ENCODE results near the gene GNA12. TPM values are rescaled to one million over a fixed set of nuclear protein-coding genes. Genes with fewer than 3 reads are reported as not detected.

GNA12 gene
- total and polyA plus RNA-seq, 10 of the 15 experiments (the other 5 are each of a cell fraction or from before 2014, with no cell fraction given) = 1.9 to 51.8 (median 12.6) TPM

DNA sequence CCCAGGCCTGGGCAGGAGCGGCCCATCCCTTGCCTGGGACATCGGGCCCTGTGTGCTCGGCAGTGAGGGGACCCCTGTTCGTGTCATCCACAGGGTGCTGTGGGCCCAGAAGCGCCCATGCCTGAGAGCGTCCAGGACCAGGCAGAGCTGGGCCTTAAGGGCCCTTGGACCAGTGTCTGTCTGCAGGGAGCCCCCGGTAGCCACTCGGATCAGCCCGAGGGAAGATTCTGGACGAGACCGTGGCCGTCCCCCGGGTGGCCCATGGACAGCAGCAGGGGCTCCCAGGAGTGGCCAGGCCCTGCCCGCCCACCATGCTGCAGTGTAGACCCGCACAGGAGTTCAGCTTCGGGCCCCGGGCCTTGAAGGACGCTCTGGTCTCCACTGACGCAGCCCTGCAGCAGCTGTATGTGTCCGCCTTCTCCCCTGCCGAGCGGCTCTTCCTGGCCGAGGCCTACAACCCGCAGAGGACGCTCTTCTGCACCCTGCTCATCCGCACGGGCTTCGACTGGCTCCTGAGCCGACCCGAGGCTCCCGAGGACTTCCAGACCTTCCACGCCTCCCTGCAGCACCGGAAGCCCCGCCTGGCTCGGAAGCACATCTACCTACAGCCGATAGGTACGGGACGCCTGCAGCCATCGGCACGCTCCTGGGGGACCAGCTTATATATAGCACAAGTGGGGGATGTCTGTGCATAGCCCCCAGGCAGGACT is 143.8 kb downstream of the GNA12 start (continued):
- no peak for TF ChIP-seq ATF7 (IDR thresholded peaks at IDR 0.05; ENCODE audit: low read depth)
- TF ChIP-seq DPF2 (IDR thresholded peaks at IDR 0.05) = no peak
- TF ChIP-seq, protein P1, sequence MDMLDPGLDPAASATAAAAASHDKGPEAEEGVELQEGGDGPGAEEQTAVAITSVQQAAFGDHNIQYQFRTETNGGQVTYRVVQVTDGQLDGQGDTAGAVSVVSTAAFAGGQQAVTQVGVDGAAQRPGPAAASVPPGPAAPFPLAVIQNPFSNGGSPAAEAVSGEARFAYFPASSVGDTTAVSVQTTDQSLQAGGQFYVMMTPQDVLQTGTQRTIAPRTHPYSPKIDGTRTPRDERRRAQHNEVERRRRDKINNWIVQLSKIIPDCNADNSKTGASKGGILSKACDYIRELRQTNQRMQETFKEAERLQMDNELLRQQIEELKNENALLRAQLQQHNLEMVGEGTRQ (IDR thresholded peaks at IDR 0.05; ENCODE audit: borderline replicate concordance, low read depth, low read length) = no peak
- TF ChIP-seq SRF (IDR thresholded peaks at IDR 0.05; ENCODE audit: low read depth in 2 of 2, low read length in 2 of 2) = no peak
- TF ChIP-seq, protein P2, sequence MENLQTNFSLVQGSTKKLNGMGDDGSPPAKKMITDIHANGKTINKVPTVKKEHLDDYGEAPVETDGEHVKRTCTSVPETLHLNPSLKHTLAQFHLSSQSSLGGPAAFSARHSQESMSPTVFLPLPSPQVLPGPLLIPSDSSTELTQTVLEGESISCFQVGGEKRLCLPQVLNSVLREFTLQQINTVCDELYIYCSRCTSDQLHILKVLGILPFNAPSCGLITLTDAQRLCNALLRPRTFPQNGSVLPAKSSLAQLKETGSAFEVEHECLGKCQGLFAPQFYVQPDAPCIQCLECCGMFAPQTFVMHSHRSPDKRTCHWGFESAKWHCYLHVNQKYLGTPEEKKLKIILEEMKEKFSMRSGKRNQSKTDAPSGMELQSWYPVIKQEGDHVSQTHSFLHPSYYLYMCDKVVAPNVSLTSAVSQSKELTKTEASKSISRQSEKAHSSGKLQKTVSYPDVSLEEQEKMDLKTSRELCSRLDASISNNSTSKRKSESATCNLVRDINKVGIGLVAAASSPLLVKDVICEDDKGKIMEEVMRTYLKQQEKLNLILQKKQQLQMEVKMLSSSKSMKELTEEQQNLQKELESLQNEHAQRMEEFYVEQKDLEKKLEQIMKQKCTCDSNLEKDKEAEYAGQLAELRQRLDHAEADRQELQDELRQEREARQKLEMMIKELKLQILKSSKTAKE (IDR thresholded peaks at IDR 0.05; ENCODE audit: low read depth, poor library complexity, severe bottlenecking) = no peak
- no peak for TF ChIP-seq NR2C2 (IDR thresholded peaks at IDR 0.05; ENCODE audit: borderline replicate concordance, control insufficient read depth, insufficient read length, low read depth)
- TF ChIP-seq CBX5 (IDR thresholded peaks at IDR 0.05; ENCODE audit: low read depth) = no peak
- TF ChIP-seq BRCA1 (IDR thresholded peaks at IDR 0.05; ENCODE audit: low read depth, low read length) = no peak

- 0 out of 2 replicates have a peak overlapping the region, but pooled peaks have one; percentile 32 for H3K4me3 ChIP-seq
- intact Hi-C loops (cut with micrococcal nuclease; ENCODE audit: unreplicated experiment) = no loop called here
- H3K27ac ChIP-seq (ENCODE audit: control insufficient read depth, insufficient read depth) = peak overlapping the region; percentile 38; the same call in 1 of the 2 replicates
- H3K9ac ChIP-seq (ENCODE audit: control insufficient read depth, insufficient read depth, low read length) = no peak overlapping the region; the same call in 1 of the 2 replicates
- FAIRE-seq (no peak), ATAC-seq (no peak), DNase-seq (ENCODE audit: low read depth, low spot score) (no peak)
- no peak for TF ChIP-seq POLR2AphosphoS2 (IDR thresholded peaks at IDR 0.05; ENCODE audit: low read depth, low read length)
- no peak for TF ChIP-seq POLR2A (IDR thresholded peaks at IDR 0.05; ENCODE audit: low read depth, low read length)
- TF ChIP-seq, protein P3, sequence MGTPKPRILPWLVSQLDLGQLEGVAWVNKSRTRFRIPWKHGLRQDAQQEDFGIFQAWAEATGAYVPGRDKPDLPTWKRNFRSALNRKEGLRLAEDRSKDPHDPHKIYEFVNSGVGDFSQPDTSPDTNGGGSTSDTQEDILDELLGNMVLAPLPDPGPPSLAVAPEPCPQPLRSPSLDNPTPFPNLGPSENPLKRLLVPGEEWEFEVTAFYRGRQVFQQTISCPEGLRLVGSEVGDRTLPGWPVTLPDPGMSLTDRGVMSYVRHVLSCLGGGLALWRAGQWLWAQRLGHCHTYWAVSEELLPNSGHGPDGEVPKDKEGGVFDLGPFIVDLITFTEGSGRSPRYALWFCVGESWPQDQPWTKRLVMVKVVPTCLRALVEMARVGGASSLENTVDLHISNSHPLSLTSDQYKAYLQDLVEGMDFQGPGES (IDR thresholded peaks at IDR 0.05) = no peak
- TF ChIP-seq MEF2B (IDR thresholded peaks at IDR 0.05; ENCODE audit: partially characterized antibody, poor library complexity, severe bottlenecking) = peak; percentile 0
- TF ChIP-seq TARDBP (IDR thresholded peaks at IDR 0.05; ENCODE audit: borderline replicate concordance) = peak; percentile 3; the same call in 1 of the 2 replicates
- no peak for TF ChIP-seq IKZF1 (conservative IDR thresholded peaks at IDR 0.05)
- no peak for TF ChIP-seq PML (IDR thresholded peaks at IDR 0.05; ENCODE audit: low read length)
- ChIA-PET SMC1A (ENCODE audit: uncharacterized antibody, unreplicated experiment) (interaction anchor here (0.6 to 4.4 kb wide), 13 partner anchors 10 to 293 kb away, joined by 3 to 69 read pairs (median 6); partner anchors contain the start of gene AMZ1), POLR2A (interaction anchor here (0.5 to 5.9 kb wide), 10 partner anchors 10 to 245 kb away, joined by 3 to 36 read pairs (median 4); partner anchors contain the start of gene TTYH3), CTCF (interaction anchor here (0.6 to 4.4 kb wide), 17 partner anchors 10 to 295 kb away, joined by 3 to 83 read pairs (median 4); no protein-coding TSS in a partner anchor), RAD21 (ENCODE audit: unreplicated experiment) (interaction anchor here (0.9 to 5.4 kb wide), 14 partner anchors 10 to 194 kb away, joined by 3 to 70 read pairs (median 5); no protein-coding TSS in a partner anchor)
- H4K20me1 ChIP-seq (ENCODE audit: control insufficient read depth, insufficient read depth) = no peaks in the 10 kb centered on the region
- H3K36me3 ChIP-seq (ENCODE audit: control insufficient read depth in 2 of 2, insufficient read depth in 2 of 2, low read length in 1 of 2) = no peaks in the 10 kb centered on the region; a peak in 1 of 4 replicates
- no peaks in the 10 kb centered on the region for H3K79me2 ChIP-seq (ENCODE audit: control insufficient read depth, insufficient read depth, low read length)
- BruUV-seq (replicated peaks) = no TSS peak
- H2AFZ ChIP-seq (ENCODE audit: control insufficient read depth, low read depth, low read length) = no peak overlapping the region
- H3K27me3 ChIP-seq (replicated peaks in 1 of 2; ENCODE audit: control insufficient read depth in 2 of 2, insufficient read depth in 2 of 2, low read length in 1 of 2) = no peaks in the 10 kb centered on the region
- in situ Hi-C loops (cut with MboI) = no loop called here
- 5% methylated on average over 15 of the region's 15 CpGs for WGBS (ENCODE audit: insufficient coverage, insufficient replicate concordance, low lambda C conversion rate, missing lambda C conversion rate)
- peaks cover 21% of the 10 kb centered on the region for H3K4me1 ChIP-seq (ENCODE audit: control insufficient read depth, insufficient read depth, low read length)
- H3K4me2 ChIP-seq (ENCODE audit: control insufficient read depth, insufficient read depth) = peak overlapping the region; percentile 77
- H3K9me3 ChIP-seq (replicated peaks; ENCODE audit: control insufficient read depth, insufficient read depth, low read length) = no peaks in the 10 kb centered on the region
Observed at GRCh38 chr7:2699289-2699620, 144.9 kb downstream of the GNA12 start.
